ENCODE results near the gene KCNJ11. TPM values are rescaled to one million over a fixed set of nuclear protein-coding genes. Genes with fewer than 3 reads are reported as not detected.

KCNJ11 gene
- total and polyA plus RNA-seq, 2 of the 4 experiments (the other 2 are of a cell fraction): not detected

DNA sequence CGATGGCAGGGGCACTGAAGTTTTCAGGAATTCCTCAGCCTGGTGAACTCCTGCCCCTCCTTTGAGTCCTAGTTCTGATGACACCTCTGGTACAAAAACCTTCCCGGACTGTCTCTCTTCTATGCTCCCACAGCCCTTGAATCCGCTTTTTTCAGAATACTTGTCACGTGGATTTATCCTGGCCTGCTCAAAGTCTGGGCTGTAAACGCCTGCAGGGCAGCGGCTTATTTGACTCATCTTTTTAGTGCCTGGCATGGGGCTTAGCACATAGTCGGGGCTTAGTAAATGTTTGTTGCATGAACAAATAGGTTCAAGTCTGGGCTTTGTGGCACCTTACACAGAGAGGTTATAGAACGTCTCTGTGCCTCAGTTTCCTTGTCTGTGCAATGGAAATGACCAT lies 13.4 kb upstream of the KCNJ11 start:
- no peak overlapping the region for H3K56ac ChIP-seq (ENCODE audit: extremely low read depth, insufficient read depth, low read length)
- ATAC-seq (ENCODE audit: low read depth): no peak
- H3K9me1 ChIP-seq (ENCODE audit: insufficient read depth, low read length): no peaks in the 10 kb centered on the region
- no peak overlapping the region for H3K4ac ChIP-seq (ENCODE audit: low read depth, low read length)
- no peak overlapping the region for H4K91ac ChIP-seq (ENCODE audit: insufficient read depth, low read depth, low read length)
- CTCF ChIA-PET: no interaction called here
- no peaks in the 10 kb centered on the region for H4K20me1 ChIP-seq (ENCODE audit: insufficient read depth, low read length)
- no peak for DNase-seq
- no peak overlapping the region for H3K14ac ChIP-seq (replicated peaks; ENCODE audit: low read depth, low read length)
- H3K4me1 ChIP-seq (ENCODE audit: control insufficient read depth, insufficient read depth, low read length): no peaks in the 10 kb centered on the region
- H3K4me2 ChIP-seq (ENCODE audit: low read depth, low read length): no peak overlapping the region
- no peak overlapping the region for H3K18ac ChIP-seq (ENCODE audit: low read depth, low read length)
- in situ Hi-C loops (cut with MboI; ENCODE audit: low sequenced_read_pairs) (no loop called here), intact Hi-C loops (cut with micrococcal nuclease) (no loop called here), dilution Hi-C loops (cut with HindIII; ENCODE audit: low sequenced_read_pairs, unreplicated experiment) (no loop called here)
- no peak overlapping the region for H3K4me3 ChIP-seq (ENCODE audit: insufficient read depth, low read depth, low read length)
- no peak overlapping the region for H2AK9ac ChIP-seq (replicated peaks; ENCODE audit: low read depth, low read length, poor library complexity)
- H3K23ac ChIP-seq (ENCODE audit: low read depth, low read length): no peak overlapping the region
- H2BK5ac ChIP-seq (ENCODE audit: low read depth, low read length, poor library complexity, severe bottlenecking): no peak overlapping the region
- POLR2A ChIA-PET (ENCODE audit: unreplicated experiment): no interaction called here
- H2AK5ac ChIP-seq (ENCODE audit: low read depth, low read length): no peak overlapping the region
- no peaks in the 10 kb centered on the region for H3K79me1 ChIP-seq (ENCODE audit: low read depth in 1 of 2, low read length in 2 of 2)
- H3K36me3 ChIP-seq (ENCODE audit: control insufficient read depth, insufficient read depth, low read length): no peaks in the 10 kb centered on the region
- peaks cover 9% of the 10 kb centered on the region; the same call in 1 of the 2 replicates for H3K27me3 ChIP-seq (ENCODE audit: control insufficient read depth, insufficient read depth, low read length)
- no peak overlapping the region for H4K5ac ChIP-seq (ENCODE audit: low read depth, low read length)
- no peak for TF ChIP-seq RCOR1 (IDR thresholded peaks at IDR 0.05; ENCODE audit: insufficient replicate concordance, low read length)
- TF ChIP-seq RFX5 (IDR thresholded peaks at IDR 0.05; ENCODE audit: low read depth, low read length): no peak
- no peak for TF ChIP-seq FOS (IDR thresholded peaks at IDR 0.05; ENCODE audit: low read depth, low read length)
- TF ChIP-seq NFE2L2 (IDR thresholded peaks at IDR 0.05; ENCODE audit: low read depth, low read length): no peak
- TF ChIP-seq CHD1 (IDR thresholded peaks at IDR 0.05; ENCODE audit: low read depth, low read length): no peak
- TF ChIP-seq, protein P1, sequence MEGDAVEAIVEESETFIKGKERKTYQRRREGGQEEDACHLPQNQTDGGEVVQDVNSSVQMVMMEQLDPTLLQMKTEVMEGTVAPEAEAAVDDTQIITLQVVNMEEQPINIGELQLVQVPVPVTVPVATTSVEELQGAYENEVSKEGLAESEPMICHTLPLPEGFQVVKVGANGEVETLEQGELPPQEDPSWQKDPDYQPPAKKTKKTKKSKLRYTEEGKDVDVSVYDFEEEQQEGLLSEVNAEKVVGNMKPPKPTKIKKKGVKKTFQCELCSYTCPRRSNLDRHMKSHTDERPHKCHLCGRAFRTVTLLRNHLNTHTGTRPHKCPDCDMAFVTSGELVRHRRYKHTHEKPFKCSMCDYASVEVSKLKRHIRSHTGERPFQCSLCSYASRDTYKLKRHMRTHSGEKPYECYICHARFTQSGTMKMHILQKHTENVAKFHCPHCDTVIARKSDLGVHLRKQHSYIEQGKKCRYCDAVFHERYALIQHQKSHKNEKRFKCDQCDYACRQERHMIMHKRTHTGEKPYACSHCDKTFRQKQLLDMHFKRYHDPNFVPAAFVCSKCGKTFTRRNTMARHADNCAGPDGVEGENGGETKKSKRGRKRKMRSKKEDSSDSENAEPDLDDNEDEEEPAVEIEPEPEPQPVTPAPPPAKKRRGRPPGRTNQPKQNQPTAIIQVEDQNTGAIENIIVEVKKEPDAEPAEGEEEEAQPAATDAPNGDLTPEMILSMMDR (conservative IDR thresholded peaks at IDR 0.05; ENCODE audit: low read depth, low read length): no peak
- TF ChIP-seq, protein P2, sequence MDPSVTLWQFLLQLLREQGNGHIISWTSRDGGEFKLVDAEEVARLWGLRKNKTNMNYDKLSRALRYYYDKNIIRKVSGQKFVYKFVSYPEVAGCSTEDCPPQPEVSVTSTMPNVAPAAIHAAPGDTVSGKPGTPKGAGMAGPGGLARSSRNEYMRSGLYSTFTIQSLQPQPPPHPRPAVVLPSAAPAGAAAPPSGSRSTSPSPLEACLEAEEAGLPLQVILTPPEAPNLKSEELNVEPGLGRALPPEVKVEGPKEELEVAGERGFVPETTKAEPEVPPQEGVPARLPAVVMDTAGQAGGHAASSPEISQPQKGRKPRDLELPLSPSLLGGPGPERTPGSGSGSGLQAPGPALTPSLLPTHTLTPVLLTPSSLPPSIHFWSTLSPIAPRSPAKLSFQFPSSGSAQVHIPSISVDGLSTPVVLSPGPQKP (IDR thresholded peaks at IDR 0.05; ENCODE audit: borderline replicate concordance, low read depth, low read length): no peak
- no peak for TF ChIP-seq MAFK (IDR thresholded peaks at IDR 0.05; ENCODE audit: low read depth, low read length)
- TF ChIP-seq, protein P3, sequence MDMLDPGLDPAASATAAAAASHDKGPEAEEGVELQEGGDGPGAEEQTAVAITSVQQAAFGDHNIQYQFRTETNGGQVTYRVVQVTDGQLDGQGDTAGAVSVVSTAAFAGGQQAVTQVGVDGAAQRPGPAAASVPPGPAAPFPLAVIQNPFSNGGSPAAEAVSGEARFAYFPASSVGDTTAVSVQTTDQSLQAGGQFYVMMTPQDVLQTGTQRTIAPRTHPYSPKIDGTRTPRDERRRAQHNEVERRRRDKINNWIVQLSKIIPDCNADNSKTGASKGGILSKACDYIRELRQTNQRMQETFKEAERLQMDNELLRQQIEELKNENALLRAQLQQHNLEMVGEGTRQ (IDR thresholded peaks at IDR 0.05; ENCODE audit: low read depth, low read length): no peak
- no peak for TF ChIP-seq SMC3 (IDR thresholded peaks at IDR 0.05; ENCODE audit: low read depth, low read length)
- no peak for TF ChIP-seq MXI1 (IDR thresholded peaks at IDR 0.05; ENCODE audit: borderline replicate concordance, low read depth, low read length)
- TF ChIP-seq MAZ (IDR thresholded peaks at IDR 0.05; ENCODE audit: borderline replicate concordance, low read depth, low read length): no peak
- no peak for TF ChIP-seq RAD21 (IDR thresholded peaks at IDR 0.05; ENCODE audit: low read length)
- no peak for TF ChIP-seq CEBPB (IDR thresholded peaks at IDR 0.05; ENCODE audit: low read depth, low read length)
- no peak for TF ChIP-seq POLR2A (IDR thresholded peaks at IDR 0.05; ENCODE audit: low read depth, low read length)
- no peak for TF ChIP-seq BHLHE40 (IDR thresholded peaks at IDR 0.05; ENCODE audit: low read depth, low read length)
- BruUV-seq (replicated peaks): no TSS peak
- H3K9ac ChIP-seq (ENCODE audit: low read depth, low read length): no peak overlapping the region
- H2BK15ac ChIP-seq (ENCODE audit: low read depth, low read length): no peak overlapping the region
- no peaks in the 10 kb centered on the region for H3K9me3 ChIP-seq (ENCODE audit: control insufficient read depth, insufficient read depth, low read length)
- no peak overlapping the region for H2AFZ ChIP-seq (replicated peaks; ENCODE audit: low read length, poor library complexity)
- no peak overlapping the region for H2BK20ac ChIP-seq (ENCODE audit: low read depth, low read length)
- no peak overlapping the region for H2BK120ac ChIP-seq (ENCODE audit: low read depth, low read length)
- H4K8ac ChIP-seq (ENCODE audit: low read depth in 2 of 2, low read length in 2 of 2): no peak overlapping the region
- WGBS, 2 experiments (ENCODE audit: extremely low coverage in 2 of 2, insufficient read length in 1 of 2): 67% methylated on average over 3 of the region's 8 CpGs; no CpG with 5 or more reads in 1 of the 2 experiments
- no peak overlapping the region for H3K27ac ChIP-seq (ENCODE audit: insufficient read depth, low read length)
